Glutamatergic neuron (in vitro differentiated cells): ENCODE data around the gene GNA15. TPM values are rescaled to one million over a fixed set of nuclear protein-coding genes. Genes with fewer than 3 reads are reported as not detected.

ENCODE experiments used
- DNase-seq: peaks from one replicate; pipeline ENCODE4 v3.0.0; 2022
- H3K27ac Mint-ChIP-seq: one replicate; pipeline ENCODE4 v1.8.0; 2020; ENCODE audit warnings: mild to moderate bottlenecking, mixed read lengths, inconsistent platforms; ENCODE audit not compliant: unreplicated experiment
- H3K27me3 Mint-ChIP-seq: one replicate; pipeline ENCODE4 v1.8.0; 2020; ENCODE audit warnings: mild to moderate bottlenecking, moderate library complexity, mixed read lengths, inconsistent platforms; ENCODE audit not compliant: unreplicated experiment
- H3K36me3 Mint-ChIP-seq: one replicate; pipeline ENCODE4 v1.8.0; 2020; ENCODE audit warnings: mild to moderate bottlenecking, mixed read lengths, inconsistent platforms; ENCODE audit not compliant: unreplicated experiment
- H3K4me1 Mint-ChIP-seq: one replicate; pipeline ENCODE4 v1.8.0; 2020; ENCODE audit warnings: mild to moderate bottlenecking, low read depth, mixed read lengths, inconsistent platforms; ENCODE audit not compliant: unreplicated experiment
- H3K4me3 Mint-ChIP-seq: one replicate; pipeline ENCODE4 v1.8.0; 2020; ENCODE audit warnings: mild to moderate bottlenecking, mixed read lengths, inconsistent platforms; ENCODE audit not compliant: unreplicated experiment
- H3K9me3 Mint-ChIP-seq: one replicate; pipeline ENCODE4 v1.8.0; 2020; ENCODE audit warnings: mild to moderate bottlenecking, moderate library complexity, mixed read lengths, inconsistent platforms; ENCODE audit not compliant: unreplicated experiment
- total RNA-seq: library from RNA; stranded (reverse); fragmentation: NEBNext Ultra II Directional; extraction: Animal tissue kit (Norgen Biotek cat#: 25700); gene quantifications from one replicate; pipeline ENCODE4 v1.2.1, GENCODE V29; 2021; ENCODE audit not compliant: unreplicated experiment
- TF ChIP-seq, protein P1 (sequence below): fragments of 200-600 bp; sonication (generic); IDR thresholded peaks from one replicate; pipeline ENCODE4 v1.5.0; 2021; ENCODE audit not compliant: partially characterized antibody, unreplicated experiment

GNA15 gene
- total RNA-seq, 1 donor from 2014 or later, result not detected

DNA sequence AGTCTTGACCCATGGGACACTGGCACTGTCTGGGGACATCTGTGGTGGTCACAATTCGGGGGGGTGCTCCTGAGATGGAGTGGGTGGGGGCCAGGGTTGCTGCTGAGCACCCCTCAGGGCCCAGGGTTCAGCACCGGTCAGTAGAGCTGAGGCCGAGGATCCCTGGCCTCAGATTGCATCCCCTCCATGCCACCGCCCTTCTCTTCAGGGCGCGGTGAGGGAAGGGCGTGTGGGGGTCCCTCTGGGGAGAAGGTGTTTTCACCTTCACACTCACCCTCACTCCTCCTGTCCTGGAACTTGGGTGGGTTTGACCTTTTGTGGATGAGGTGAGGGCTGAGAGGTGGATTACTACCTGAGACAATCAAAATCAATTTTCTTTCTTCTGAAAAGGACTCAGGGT lies 28.2 kb upstream of the GNA15 start:
- peaks cover 4% of the 10 kb centered on the region for H3K27me3 Mint-ChIP-seq
- H3K27ac Mint-ChIP-seq, result no peak overlapping the region
- TF ChIP-seq, protein P1, sequence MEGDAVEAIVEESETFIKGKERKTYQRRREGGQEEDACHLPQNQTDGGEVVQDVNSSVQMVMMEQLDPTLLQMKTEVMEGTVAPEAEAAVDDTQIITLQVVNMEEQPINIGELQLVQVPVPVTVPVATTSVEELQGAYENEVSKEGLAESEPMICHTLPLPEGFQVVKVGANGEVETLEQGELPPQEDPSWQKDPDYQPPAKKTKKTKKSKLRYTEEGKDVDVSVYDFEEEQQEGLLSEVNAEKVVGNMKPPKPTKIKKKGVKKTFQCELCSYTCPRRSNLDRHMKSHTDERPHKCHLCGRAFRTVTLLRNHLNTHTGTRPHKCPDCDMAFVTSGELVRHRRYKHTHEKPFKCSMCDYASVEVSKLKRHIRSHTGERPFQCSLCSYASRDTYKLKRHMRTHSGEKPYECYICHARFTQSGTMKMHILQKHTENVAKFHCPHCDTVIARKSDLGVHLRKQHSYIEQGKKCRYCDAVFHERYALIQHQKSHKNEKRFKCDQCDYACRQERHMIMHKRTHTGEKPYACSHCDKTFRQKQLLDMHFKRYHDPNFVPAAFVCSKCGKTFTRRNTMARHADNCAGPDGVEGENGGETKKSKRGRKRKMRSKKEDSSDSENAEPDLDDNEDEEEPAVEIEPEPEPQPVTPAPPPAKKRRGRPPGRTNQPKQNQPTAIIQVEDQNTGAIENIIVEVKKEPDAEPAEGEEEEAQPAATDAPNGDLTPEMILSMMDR, result no peak
- no peak for DNase-seq
- no peak overlapping the region for H3K4me3 Mint-ChIP-seq
- H3K36me3 Mint-ChIP-seq, result no peaks in the 10 kb centered on the region
- peaks cover 4% of the 10 kb centered on the region for H3K4me1 Mint-ChIP-seq
- H3K9me3 Mint-ChIP-seq, result peaks cover 5% of the 10 kb centered on the region

DNA sequence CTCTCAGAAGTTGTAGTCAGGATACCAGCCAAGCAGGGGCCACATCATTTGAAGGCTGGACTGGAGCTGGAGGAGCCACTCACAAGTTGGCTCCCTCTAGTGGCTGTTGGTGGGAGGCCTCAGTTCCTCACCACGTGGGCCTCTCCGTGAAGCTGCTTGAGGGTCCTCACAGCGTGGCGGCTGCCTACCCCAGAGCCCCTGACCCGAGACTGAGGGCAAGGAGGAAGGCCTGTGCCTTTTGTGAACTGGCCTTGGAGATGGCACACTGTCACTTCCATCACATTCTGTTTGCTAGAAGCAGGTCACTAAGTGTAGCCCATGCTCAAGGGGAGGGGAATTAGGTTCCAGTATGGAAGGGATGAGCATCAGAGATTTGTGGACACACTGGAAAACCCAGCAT lies 27.1 kb upstream of the GNA15 start:
- H3K4me1 Mint-ChIP-seq, result peaks cover 4% of the 10 kb centered on the region
- H3K27ac Mint-ChIP-seq, result no peak overlapping the region
- no peaks in the 10 kb centered on the region for H3K36me3 Mint-ChIP-seq
- peak; percentile 78 for DNase-seq
- TF ChIP-seq, protein P1, result peak; percentile 88
- no peak overlapping the region for H3K4me3 Mint-ChIP-seq
- H3K27me3 Mint-ChIP-seq, result peaks cover 4% of the 10 kb centered on the region
- peaks cover 5% of the 10 kb centered on the region for H3K9me3 Mint-ChIP-seq

DNA sequence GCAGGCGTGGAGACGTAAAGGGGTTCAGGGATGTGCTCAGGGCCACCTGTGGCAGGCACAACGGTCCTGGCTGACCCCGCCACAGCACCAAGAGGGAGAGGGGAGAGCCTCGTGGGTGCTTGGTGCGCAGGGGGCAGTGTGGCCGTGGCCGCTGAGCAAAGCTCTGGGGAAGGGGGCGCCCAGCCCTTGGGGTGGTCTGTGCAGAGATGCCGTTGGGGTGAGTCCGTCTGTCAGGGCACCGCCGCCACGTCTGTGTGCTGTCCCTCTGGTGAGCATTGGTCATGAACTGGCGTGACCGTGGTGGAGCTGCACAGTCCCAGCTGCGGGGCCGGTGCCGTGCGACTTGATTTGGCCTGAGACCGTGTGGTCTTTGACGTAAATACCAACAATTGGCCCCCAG lies 26.3 kb upstream of the GNA15 start:
- Mint-ChIP-seq H3K27ac (no peak overlapping the region), H3K36me3 (no peaks in the 10 kb centered on the region), H3K4me3 (no peak overlapping the region), H3K9me3 (peaks cover 5% of the 10 kb centered on the region), H3K27me3 (peaks cover 4% of the 10 kb centered on the region), H3K4me1 (peaks cover 4% of the 10 kb centered on the region)
- DNase-seq, result no peak
- TF ChIP-seq, protein P1, result no peak

DNA sequence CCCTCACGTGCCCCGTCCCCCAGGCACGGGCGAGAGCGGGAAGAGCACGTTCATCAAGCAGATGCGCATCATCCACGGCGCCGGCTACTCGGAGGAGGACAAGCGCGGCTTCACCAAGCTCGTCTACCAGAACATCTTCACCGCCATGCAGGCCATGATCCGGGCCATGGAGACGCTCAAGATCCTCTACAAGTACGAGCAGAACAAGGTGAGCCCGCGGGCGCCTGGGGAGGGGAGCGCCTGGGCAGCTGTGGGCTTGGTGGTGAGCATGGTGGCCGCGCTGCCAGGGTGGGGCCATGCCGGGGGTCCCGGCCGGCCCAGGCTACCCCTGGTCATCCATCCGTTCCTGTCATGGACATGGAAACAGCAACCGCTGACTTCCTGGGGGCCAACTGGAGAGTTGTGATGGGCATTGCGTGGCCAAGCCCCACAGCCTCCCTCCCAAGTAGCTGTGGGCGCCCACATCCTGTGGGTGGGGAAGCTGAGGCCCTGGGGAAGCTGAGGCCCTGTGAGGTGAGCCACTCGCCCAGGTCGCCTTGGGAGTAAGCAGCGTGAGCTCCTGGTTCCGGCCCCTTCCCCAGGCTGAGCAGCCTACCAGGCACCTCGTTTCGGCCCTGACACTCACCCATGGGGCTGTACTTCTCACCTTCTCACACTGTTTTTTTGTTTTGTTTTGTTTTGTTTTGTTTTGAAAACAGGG lies 25.6 kb upstream of the GNA15 start:
- H3K27ac Mint-ChIP-seq, result no peak overlapping the region
- TF ChIP-seq, protein P1, result no peak
- DNase-seq, result no peak
- peaks cover 4% of the 10 kb centered on the region for H3K4me1 Mint-ChIP-seq
- no peaks in the 10 kb centered on the region for H3K36me3 Mint-ChIP-seq
- peaks cover 5% of the 10 kb centered on the region for H3K9me3 Mint-ChIP-seq
- no peak overlapping the region for H3K4me3 Mint-ChIP-seq
- H3K27me3 Mint-ChIP-seq, result peaks cover 4% of the 10 kb centered on the region

DNA sequence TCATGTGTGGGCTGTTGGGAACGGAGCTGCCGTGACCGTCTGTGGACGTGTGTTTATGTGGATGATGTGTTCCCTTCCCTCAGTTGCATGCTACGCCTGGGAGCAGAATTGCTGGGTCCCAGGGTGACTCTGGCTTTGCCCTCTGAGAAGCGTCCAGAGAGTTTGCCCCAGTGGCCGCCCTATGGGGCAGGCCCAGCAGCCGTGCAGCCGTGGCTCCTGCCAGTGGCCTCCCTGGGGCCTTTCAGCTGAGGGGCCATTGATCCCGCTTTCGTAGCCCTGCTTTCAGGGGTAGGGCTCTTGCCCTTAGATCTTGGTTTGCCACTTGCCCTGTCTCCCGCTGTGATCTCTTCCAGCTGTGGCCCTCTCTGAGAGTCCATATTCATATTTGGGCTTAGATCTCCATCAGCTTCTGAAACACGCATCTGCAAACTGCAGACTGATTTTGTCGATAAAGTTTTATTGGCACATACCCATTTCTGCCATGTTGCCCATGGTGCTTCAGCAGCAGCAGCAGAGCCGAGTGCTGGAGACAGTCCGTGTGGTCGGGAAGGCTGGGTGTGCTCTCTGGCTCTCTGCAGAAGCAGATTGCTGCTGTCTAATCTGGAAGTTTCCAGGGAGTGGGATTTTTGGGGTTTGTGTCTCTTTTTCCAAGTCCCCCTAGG lies 24.1 kb upstream of the GNA15 start:
- Mint-ChIP-seq H3K27me3 (peaks cover 4% of the 10 kb centered on the region), H3K4me3 (no peak overlapping the region), H3K9me3 (peaks cover 5% of the 10 kb centered on the region), H3K4me1 (peaks cover 3% of the 10 kb centered on the region), H3K36me3 (no peaks in the 10 kb centered on the region), H3K27ac (no peak overlapping the region)
- no peak for DNase-seq
- TF ChIP-seq, protein P1, result no peak
